Measurements from ENCODE around the gene LHPP.

LHPP gene

GRCh38 chr10:124550293-124551034 is 88.8 kb downstream of the LHPP start:
- ChIA-PET POLR2A (ENCODE audit: low non-redundant PET) (no interaction called here), CTCF (no interaction called here)

GRCh38 chr10:124551097-124551496 is 89.5 kb downstream of the LHPP start:
- no peak for DNase-seq (ENCODE audit: low spot score)
- TF ChIP-seq CTCF (conservative IDR thresholded peaks at IDR 0.05; ENCODE audit: low read depth), result no peak
- CTCF ChIA-PET, result no interaction called here
- POLR2A ChIA-PET (ENCODE audit: low non-redundant PET), result no interaction called here
- no peak overlapping the region for H3K27ac ChIP-seq

More at GRCh38 chr10:124550293-124551034, 88.8 kb downstream of the LHPP start:
- TF ChIP-seq CTCF (conservative IDR thresholded peaks at IDR 0.05; ENCODE audit: low read depth), result no peak
- H3K27ac ChIP-seq, result no peak overlapping the region
- DNase-seq (ENCODE audit: low spot score), result no peak

- ChIA-PET CTCF (no interaction called here), POLR2A (ENCODE audit: low non-redundant PET) (no interaction called here)
- no peak for DNase-seq (ENCODE audit: low spot score)
- no peak for TF ChIP-seq CTCF (conservative IDR thresholded peaks at IDR 0.05; ENCODE audit: low read depth)
- H3K27ac ChIP-seq, result no peak overlapping the region
These were observed 90.1 kb downstream of the LHPP start for GRCh38 chr10:124551755-124552154.

- H3K27ac ChIP-seq, result no peak overlapping the region
- POLR2A ChIA-PET (ENCODE audit: low non-redundant PET), result no interaction called here
- no peak for DNase-seq (ENCODE audit: low spot score)
- TF ChIP-seq CTCF (conservative IDR thresholded peaks at IDR 0.05; ENCODE audit: low read depth), result no peak
- CTCF ChIA-PET, result no interaction called here
These were observed 91.2 kb downstream of the LHPP start for GRCh38 chr10:124552691-124553276.

GRCh38 chr10:124554085-124554858 is 92.6 kb downstream of the LHPP start:
- ChIA-PET CTCF (interaction anchor here (1.0 kb wide), 1 partner anchor 10 kb away, joined by 3 read pairs; no protein-coding TSS in a partner anchor), POLR2A (ENCODE audit: low non-redundant PET) (no interaction called here)
- no peak for DNase-seq (ENCODE audit: low spot score)
- no peak for TF ChIP-seq CTCF (conservative IDR thresholded peaks at IDR 0.05; ENCODE audit: low read depth)
- H3K27ac ChIP-seq, result no peak overlapping the region

GRCh38 chr10:124557167-124557566 is 95.5 kb downstream of the LHPP start:
- ChIA-PET POLR2A (ENCODE audit: low non-redundant PET) (no interaction called here), CTCF (interaction anchor here (0.6 kb wide), 1 partner anchor 25 kb away, joined by 3 read pairs; no protein-coding TSS in a partner anchor)
- DNase-seq (ENCODE audit: low spot score), result no peak
- H3K27ac ChIP-seq, result no peak overlapping the region
- TF ChIP-seq CTCF (conservative IDR thresholded peaks at IDR 0.05; ENCODE audit: low read depth), result no peak

Measured in RWPE1 (cell line).